ENCODE data around the gene STAT5A. TPM values are rescaled to one million over a fixed set of nuclear protein-coding genes. Genes with fewer than 3 reads are reported as not detected.

The STAT5A gene
- total RNA-seq, 1 experiment from 2014 or later, result 6.4 TPM

DNA sequence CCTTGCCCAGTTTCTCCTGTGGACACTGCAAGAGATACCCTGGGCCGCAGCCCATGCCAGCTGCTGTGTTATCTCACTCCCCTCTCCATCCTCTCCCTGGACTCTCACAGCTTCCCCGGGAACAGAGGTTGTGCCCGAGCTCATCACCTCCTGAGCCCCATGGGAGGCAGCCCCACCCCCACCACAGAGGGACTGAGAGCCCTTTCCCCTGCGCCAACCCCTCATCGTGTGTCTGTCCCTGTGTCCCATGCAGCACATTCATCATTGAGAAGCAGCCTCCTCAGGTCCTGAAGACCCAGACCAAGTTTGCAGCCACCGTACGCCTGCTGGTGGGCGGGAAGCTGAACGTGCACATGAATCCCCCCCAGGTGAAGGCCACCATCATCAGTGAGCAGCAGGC is 12.7 kb downstream of the STAT5A start:
- Histone ChIP-seq H3K79me1 (ENCODE audit: insufficient read depth, low read depth, low read length, poor library complexity, severe bottlenecking) (no peaks in the 10 kb centered on the region), H3K23me2 (ENCODE audit: insufficient read length, low read depth, low read length, poor library complexity, severe bottlenecking) (no peaks in the 10 kb centered on the region), H3K23ac (ENCODE audit: insufficient read length, low read depth, low read length) (no peak overlapping the region), H4K5ac (ENCODE audit: insufficient read length, low read depth, low read length) (no peak overlapping the region), H2AFZ (ENCODE audit: low read length) (no peak overlapping the region), H3K27ac (ENCODE audit: insufficient read length, low read depth, low read length) (no peak overlapping the region), H3K4me1 (ENCODE audit: insufficient read depth, low read length) (no peaks in the 10 kb centered on the region), H4K91ac (ENCODE audit: insufficient read length, low read depth, low read length) (no peak overlapping the region), H3K9me3 (ENCODE audit: control insufficient read depth, low read depth, low read length) (no peaks in the 10 kb centered on the region), H3K79me2 (ENCODE audit: insufficient read depth, low read length) (no peaks in the 10 kb centered on the region), H2BK15ac (ENCODE audit: low read depth, low read length) (no peak overlapping the region), H2BK12ac (ENCODE audit: insufficient read length, low read depth, low read length) (no peak overlapping the region), H3T11ph (ENCODE audit: low read length) (no peak overlapping the region), H3K27me3 (ENCODE audit: insufficient read depth, low read length) (no peaks in the 10 kb centered on the region), H2AK5ac (ENCODE audit: insufficient read length, low read length) (no peak overlapping the region), H2BK5ac (ENCODE audit: insufficient read length, low read length) (no peak overlapping the region), H3K14ac (ENCODE audit: insufficient read depth, low read length) (no peak overlapping the region), H3K4me2 (ENCODE audit: insufficient read depth, insufficient read length, low read length) (no peak overlapping the region), H3K18ac (ENCODE audit: insufficient read length, low read depth, low read length) (no peak overlapping the region), H4K20me1 (ENCODE audit: control insufficient read depth, insufficient read depth, insufficient read length) (no peaks in the 10 kb centered on the region), H3K9ac (ENCODE audit: extremely low read depth, insufficient read length, low read length) (no peak overlapping the region), H3K56ac (ENCODE audit: insufficient read length, low read depth, low read length) (no peak overlapping the region), H3K4ac (ENCODE audit: low read depth, low read length) (no peak overlapping the region), H2BK20ac (ENCODE audit: low read depth, low read length, poor library complexity, severe bottlenecking) (no peak overlapping the region), H4K8ac (replicated peaks; ENCODE audit: insufficient read length, low read depth, low read length) (no peak overlapping the region), H2BK120ac (ENCODE audit: low read depth, low read length, poor library complexity, severe bottlenecking) (no peak overlapping the region)
- no peak for DNase-seq
- WGBS (ENCODE audit: extremely low coverage, insufficient read length, low lambda C conversion rate), result no CpG with 5 or more reads among the region's 9 CpGs
- Mint-ChIP-seq H3K9me3 (no peaks in the 10 kb centered on the region), H3K4me3 (no peak overlapping the region), H3K27me3 (ENCODE audit: low read depth) (no peaks in the 10 kb centered on the region; the same call in none of the 2 replicates), H3K36me3 (ENCODE audit: insufficient read depth in 1 of 3, low read depth in 3 of 3) (peaks cover 0 to 3% (median 0%) of the 10 kb centered on the region in 3 experiments; a peak in 1 of 7 replicates), H3K27ac (peak overlapping the region in 2 of 3 experiments; percentile 49 to 88; a peak in 2 of 7 replicates), H3K4me1 (peaks cover 2% of the 10 kb centered on the region in 2 experiments; a peak in 3 of 4 replicates)
- TF ChIP-seq, protein P1, sequence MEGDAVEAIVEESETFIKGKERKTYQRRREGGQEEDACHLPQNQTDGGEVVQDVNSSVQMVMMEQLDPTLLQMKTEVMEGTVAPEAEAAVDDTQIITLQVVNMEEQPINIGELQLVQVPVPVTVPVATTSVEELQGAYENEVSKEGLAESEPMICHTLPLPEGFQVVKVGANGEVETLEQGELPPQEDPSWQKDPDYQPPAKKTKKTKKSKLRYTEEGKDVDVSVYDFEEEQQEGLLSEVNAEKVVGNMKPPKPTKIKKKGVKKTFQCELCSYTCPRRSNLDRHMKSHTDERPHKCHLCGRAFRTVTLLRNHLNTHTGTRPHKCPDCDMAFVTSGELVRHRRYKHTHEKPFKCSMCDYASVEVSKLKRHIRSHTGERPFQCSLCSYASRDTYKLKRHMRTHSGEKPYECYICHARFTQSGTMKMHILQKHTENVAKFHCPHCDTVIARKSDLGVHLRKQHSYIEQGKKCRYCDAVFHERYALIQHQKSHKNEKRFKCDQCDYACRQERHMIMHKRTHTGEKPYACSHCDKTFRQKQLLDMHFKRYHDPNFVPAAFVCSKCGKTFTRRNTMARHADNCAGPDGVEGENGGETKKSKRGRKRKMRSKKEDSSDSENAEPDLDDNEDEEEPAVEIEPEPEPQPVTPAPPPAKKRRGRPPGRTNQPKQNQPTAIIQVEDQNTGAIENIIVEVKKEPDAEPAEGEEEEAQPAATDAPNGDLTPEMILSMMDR (conservative IDR thresholded peaks at IDR 0.05), result no peak
